ENCODE measurements around the gene DUS1L. TPM values are rescaled to one million over a fixed set of nuclear protein-coding genes. Genes with fewer than 3 reads are reported as not detected.

Gene DUS1L
- total RNA-seq, 1 donor from 2014 or later: 126 TPM

GRCh38 chr17:82092094-82092586 is 26.5 kb upstream of the DUS1L start:
- no peak overlapping the region for H3K4me3 ChIP-seq (ENCODE audit: low read depth, low read length)
- TF ChIP-seq CTCF (conservative IDR thresholded peaks at IDR 0.05; ENCODE audit: low read depth, low read length): no peak
- DNase-seq (ENCODE audit: low read depth): no peak

GRCh38 chr17:82091264-82092066 is 25.9 kb upstream of the DUS1L start:
- no peak overlapping the region for H3K4me3 ChIP-seq (ENCODE audit: low read depth, low read length)
- no peak for TF ChIP-seq CTCF (conservative IDR thresholded peaks at IDR 0.05; ENCODE audit: low read depth, low read length)
- DNase-seq (ENCODE audit: low read depth): no peak

DNA sequence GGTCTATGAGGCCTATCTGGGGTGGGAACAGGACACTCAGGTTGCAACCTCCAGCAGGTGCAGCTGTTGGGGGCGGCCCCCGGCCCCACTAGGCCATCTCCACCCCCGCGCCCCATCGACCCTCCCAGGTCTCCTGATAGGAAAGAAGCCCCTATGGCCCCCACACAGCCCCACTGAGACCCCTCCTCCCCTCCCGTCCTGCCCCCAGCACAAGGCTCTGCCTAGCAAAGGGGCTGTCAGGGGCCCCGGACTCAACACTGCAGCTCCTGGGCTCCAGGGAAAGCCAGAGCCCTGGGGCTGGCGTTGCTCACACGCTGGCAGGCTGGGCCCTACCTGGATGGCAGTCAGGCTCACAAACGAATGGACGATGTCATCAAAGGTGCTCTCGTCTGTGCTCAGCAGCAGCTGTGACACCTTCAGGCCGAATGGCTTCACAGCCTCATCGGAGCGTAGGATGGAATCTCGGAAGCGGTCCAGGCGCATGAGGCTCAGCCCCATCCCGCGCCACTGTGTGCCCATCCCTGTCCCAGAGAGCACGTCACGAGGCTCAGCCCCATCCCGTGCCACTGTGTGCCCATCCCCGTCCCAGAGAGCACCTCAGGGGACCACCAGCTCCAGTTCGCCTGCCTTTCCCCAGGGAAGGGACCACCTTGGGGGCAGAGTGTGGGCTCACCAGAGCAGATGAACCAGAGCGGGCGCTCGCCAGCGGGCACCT is 25.1 kb upstream of the DUS1L start:
- DNase-seq (ENCODE audit: low read depth): no peak
- no peak overlapping the region for H3K4me3 ChIP-seq (ENCODE audit: low read depth, low read length)
- no peak for TF ChIP-seq CTCF (conservative IDR thresholded peaks at IDR 0.05; ENCODE audit: low read depth, low read length)

DNA sequence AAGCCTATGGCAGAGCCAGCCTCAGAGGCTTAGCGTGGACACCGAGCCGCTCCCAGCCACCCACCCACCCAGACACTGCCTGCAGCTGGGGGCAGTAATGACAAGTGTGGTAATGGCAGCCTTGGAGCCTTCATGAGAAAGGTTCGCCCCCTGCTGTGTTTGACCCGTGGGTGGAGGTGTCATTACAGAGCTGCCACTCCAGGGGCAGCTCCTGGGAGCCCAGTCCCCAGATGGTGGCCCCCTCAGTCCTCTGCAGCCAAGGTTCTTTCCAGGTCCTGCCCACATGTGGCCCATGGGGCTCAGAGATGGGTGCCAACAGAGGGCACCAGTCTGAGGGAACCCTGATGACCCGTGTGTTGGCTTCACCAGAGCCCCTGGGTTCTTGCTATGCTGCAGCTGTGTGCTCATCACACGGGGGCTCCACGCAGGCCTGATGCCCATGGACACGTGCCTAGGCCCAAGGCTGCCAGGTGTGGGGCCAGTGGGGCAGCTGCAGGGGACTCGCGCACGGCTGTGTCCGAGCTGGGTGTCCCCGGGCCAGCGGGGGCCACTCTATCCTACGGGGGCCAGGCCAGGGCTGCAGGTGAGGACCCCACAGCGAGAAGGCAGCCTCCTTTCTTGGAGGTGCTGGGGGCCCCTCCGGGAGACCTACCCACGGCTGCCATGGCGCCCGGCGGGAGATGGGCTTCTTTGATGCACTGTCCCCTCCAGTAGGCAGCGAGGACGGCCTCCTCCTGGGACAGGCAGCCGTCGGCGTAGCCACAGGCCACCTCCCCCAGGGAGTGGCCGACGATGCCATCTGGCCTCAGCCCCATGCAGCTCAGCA is 24.3 kb upstream of the DUS1L start:
- H3K4me3 ChIP-seq (ENCODE audit: low read depth, low read length): no peak overlapping the region
- no peak for TF ChIP-seq CTCF (conservative IDR thresholded peaks at IDR 0.05; ENCODE audit: low read depth, low read length)
- DNase-seq (ENCODE audit: low read depth): no peak

DNA sequence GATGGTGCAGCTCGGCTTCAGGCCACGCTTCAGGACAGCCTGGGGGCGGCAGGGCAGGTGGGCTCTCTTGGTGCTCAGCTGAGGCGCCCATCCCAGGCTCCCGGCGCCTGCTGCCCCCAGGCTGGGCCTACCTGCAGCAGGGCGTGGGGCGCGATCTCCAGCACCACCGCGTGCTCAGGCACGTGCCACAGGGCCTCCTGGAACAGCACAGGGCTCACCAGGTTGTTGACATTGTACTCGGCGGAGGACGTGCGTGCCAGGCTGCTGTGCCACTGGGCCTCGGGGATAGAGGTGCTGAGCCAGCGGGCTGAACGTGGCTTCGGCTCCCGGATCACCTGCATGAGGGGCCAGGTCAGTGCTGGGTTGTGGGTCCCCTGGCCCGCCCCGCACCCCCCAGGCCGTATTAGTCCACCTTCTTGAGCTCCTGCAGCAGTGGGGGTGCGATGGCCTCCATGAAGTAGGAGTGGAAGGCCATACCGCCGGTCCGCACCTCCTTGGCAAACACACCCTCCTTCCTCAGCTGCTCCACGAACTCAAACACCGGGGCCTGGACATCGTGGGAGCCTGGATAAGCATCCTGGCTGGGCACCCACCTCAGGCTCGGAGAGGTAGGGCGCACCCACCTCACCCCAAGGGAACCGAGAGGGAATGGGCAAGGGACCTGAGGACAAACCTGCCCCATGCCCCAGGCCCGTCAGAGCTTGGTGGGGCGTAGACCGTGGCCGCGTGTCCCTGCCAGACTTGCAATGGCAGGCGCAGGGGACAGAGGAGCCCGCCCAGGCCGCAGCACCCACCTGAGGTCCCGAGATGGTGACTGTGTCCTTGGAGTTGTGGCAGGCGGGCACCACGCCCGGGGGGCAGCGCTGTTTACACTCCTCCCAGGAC is 23.5 kb upstream of the DUS1L start:
- TF ChIP-seq CTCF (conservative IDR thresholded peaks at IDR 0.05; ENCODE audit: low read depth, low read length): no peak
- no peak for DNase-seq (ENCODE audit: low read depth)
- H3K4me3 ChIP-seq (ENCODE audit: low read depth, low read length): no peak overlapping the region
